GM12892 (cell line): ENCODE data around the gene CYTH1.

Experiments used
- POLR2A ChIP-seq: IDR thresholded peaks from 2 replicates; pipeline ENCODE4 v1.6.1; 2011; ENCODE audit warnings: low read depth, low read length, control low read depth
- POLR2AphosphoS5 ChIP-seq: IDR thresholded peaks from 2 replicates; pipeline ENCODE4 v1.6.1; 2011; ENCODE audit warnings: low read depth, low read length, control low read depth

- no peak for TF ChIP-seq POLR2AphosphoS5
- TF ChIP-seq POLR2A, result peak; percentile 18; the same call in 1 of the 2 replicates
Measured at GRCh38 chr17:78707016-78707415, 75.1 kb downstream of the CYTH1 start.
